Motor neuron (in vitro differentiated cells): Measurements from ENCODE around the gene EIF3F. TPM values are rescaled to one million over a fixed set of nuclear protein-coding genes. Genes with fewer than 3 reads are reported as not detected.

Source experiments
- ATAC-seq, 8 experiments: fragments of 200-7000 bp; cut with Tn5 transposase; replicated peaks in 6 of 8; 2 replicates each; pipeline ENCODE4 v1.8.0; 2021; ENCODE audit warnings: mild to moderate bottlenecking in 8 of 8, moderate library complexity in 8 of 8
- H3K27ac ChIP-seq, 2 donors: fragments of 250-450 bp; sonication (Bioruptor Pico); 2 replicates each; pipeline ENCODE4 v1.9.0; 2021; ENCODE audit warnings: antibody characterized with exemption in 2 of 2, mild to moderate bottlenecking in 2 of 2, moderate library complexity in 1 of 2
- H3K4me1 ChIP-seq, 2 donors: fragments of 250-450 bp; sonication (Bioruptor Pico); replicated peaks in 1 of 2; 2 replicates each; pipeline ENCODE4 v1.6.1; 2021; ENCODE audit warnings: antibody characterized with exemption in 2 of 2, mild to moderate bottlenecking in 2 of 2, moderate library complexity in 1 of 2
- H3K4me3 ChIP-seq, 5 donors: fragments of 250-450 bp; sonication (Bioruptor Pico); 2 replicates each; pipeline ENCODE4 v1.9.0; 2021; ENCODE audit warnings: antibody characterized with exemption in 5 of 5, mild to moderate bottlenecking in 5 of 5, moderate library complexity in 4 of 5
- whole genome bisulfite sequencing, 10 experiments: fragments of 450-650 bp; shearing (Covaris generic); methylation state at CpG; one replicate each; pipeline ENCODE4 v1.0.0; 2022; 5-methylcytosine and 5-hydroxymethylcytosine counted together
- in situ Hi-C, 9 experiments: fragments of 400-800 bp; cut with MboI; loops; one replicate each; pipeline ENCODE4 v1.15.0; 2021; ENCODE audit warnings: low sequenced_read_pairs in 9 of 9, low pct_unique_long_range_greater_than_20kb in 2 of 9; ENCODE audit not compliant: unreplicated experiment in 9 of 9
- total RNA-seq, 8 experiments: library from RNA; unstranded; fragments of 300-600 nt; gene quantifications; 2 replicates each; pipeline versions ENCODE4 v1.2.3 to v1.2.4, GENCODE V29; 2022

The EIF3F gene
- total RNA-seq, 8 experiments from 2014 or later: 212 to 457 (median 285) TPM

DNA sequence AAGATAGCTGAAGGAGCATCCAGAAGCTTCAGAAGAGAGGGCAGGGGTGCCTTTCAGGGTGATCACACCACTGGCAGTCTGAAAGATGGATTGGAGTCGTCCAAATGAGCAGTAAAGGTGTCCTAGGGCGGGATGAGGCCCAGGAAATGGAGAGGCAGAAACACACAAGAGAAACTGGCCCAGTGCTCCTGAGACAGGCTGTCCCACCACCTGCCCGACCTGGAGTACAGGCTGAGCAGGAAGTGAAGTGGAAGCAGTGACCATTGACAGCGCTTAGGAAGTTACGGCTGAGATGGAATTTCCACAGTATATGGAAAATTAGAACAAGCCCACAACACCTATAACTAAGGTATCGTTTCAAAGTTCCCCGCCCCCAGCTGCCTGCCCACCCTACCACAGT, 16.1 kb downstream of the EIF3F start:
- no peaks in the 10 kb centered on the region for H3K4me1 ChIP-seq
- WGBS, 10 experiments: 29 to 90% (median 60%) methylated on average over 1 to 5 of the region's 7 CpGs; no CpG with 5 or more reads in 3 of the 10 experiments
- in situ Hi-C loops: loop anchor here in 4 of 9 experiments (10.0 to 25.0 kb wide), 3 partner anchors 92 to 559 kb away; no protein-coding TSS in a partner anchor
- no peak overlapping the region for H3K4me3 ChIP-seq
- ATAC-seq: no peak
- no peak overlapping the region for H3K27ac ChIP-seq

DNA sequence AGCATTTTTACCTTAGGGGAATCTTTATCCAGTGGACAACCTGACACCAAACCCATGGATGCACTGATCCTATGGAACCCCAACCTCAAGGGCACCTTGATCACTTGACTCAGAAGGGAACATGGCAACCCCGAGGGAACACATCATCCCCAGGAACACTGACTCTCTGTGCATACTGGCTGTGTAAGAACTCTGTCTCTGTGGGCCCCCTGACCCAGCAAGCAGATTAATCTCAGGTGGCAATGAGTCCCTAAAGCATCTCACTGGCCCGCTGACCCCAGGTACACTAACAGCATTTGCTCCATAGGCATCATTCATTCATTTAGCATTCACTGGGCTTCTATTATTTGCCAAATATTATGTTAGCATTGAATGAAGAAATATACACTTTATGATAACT, 16.9 kb downstream of the EIF3F start:
- 90 to 100% (median 96%) methylated on average over 1 to 2 of the region's 2 CpGs; no CpG with 5 or more reads in 4 of the 10 experiments for WGBS, 10 experiments

DNA sequence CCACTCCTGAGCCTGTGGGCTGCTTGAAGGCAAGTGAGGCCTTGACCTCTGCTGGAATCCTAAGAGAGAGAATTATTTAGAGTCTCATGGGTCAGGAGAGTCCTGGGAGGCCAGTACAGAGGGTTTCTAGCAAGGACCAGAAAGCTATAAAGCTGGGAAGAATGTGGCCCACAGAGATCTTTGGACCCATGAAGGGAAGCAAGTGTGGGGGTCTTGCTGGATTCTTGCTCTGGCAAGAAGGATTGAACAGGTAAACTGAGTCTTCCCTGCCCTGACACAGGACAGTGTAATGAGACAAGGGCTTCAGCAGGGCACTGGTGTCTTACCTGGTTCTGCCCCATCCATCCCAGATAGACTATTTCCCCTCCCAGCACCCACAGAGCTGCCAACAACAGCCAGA, 18.4 kb downstream of the EIF3F start:
- Histone ChIP-seq H3K4me3 (no peak overlapping the region), H3K4me1 (no peaks in the 10 kb centered on the region), H3K27ac (no peak overlapping the region)
- in situ Hi-C loops: loop anchor here in 4 of 9 experiments (10.0 to 25.0 kb wide), 3 partner anchors 89 to 557 kb away; no protein-coding TSS in a partner anchor
- ATAC-seq: no peak

More for the DNA sequence above, 16.9 kb downstream of the EIF3F start:
- no peak for ATAC-seq
- Histone ChIP-seq H3K27ac (no peak overlapping the region), H3K4me3 (no peak overlapping the region), H3K4me1 (no peaks in the 10 kb centered on the region)
- in situ Hi-C loops: loop anchor here in 4 of 9 experiments (10.0 to 25.0 kb wide), 3 partner anchors 91 to 558 kb away; no protein-coding TSS in a partner anchor

DNA sequence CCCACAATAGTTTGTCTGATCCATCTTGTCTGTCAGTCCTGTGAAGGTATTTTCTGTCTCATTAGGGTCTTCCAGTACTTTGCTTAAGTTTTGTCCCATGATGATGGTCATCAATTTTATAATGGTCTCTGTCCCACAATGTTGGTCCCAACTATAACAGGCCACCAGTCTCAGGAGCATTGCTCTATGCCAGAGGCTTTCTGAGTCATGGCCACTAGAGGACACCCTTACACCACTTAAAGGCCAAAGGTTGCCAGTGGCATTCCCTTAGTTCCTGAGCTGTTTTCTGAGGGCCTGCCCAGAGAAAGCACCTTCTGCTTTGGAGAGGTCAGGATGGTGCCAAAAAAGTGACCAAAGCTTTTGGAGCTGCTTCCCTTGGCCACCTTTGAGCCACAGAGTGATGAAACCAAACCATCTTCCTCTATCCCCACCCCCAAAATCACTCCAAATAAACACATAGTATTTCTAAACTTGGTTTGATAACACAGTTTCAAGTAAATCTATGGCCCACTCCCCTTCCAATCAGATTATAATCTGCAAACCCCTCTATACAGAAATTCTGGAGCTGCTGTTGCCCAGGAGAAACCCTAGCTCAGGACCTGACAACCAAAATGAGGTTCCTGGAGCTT, 19.3 kb downstream of the EIF3F start:
- H3K4me1 ChIP-seq: no peaks in the 10 kb centered on the region
- no peak overlapping the region for H3K27ac ChIP-seq
- peak; percentile 91 to 99 (median 96) for ATAC-seq
- in situ Hi-C loops: loop anchor here in 4 of 9 experiments (10.0 to 25.0 kb wide), 3 partner anchors 88 to 556 kb away; no protein-coding TSS in a partner anchor
- no peak overlapping the region for H3K4me3 ChIP-seq

DNA sequence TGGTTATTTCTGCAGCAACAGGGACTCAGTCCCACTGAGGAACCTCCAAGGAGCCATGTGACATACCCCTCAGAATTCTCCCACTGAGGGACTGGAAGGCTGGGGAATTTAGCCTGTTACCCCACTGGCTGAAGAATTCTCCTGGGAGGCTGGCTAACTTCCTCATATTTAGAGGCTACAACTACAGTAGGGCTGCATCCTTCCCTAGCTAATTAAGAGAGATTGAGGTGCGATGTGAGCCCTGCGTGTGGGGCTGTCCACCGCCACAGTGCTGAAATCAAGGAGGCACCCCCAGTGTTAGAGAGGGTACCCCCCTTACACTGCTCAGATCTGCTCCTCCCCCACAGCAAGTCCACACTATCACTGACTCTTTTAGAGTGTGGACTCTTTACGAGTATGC, 21.1 kb downstream of the EIF3F start:
- no peak overlapping the region for H3K27ac ChIP-seq
- H3K4me1 ChIP-seq: no peaks in the 10 kb centered on the region
- ATAC-seq: no peak
- H3K4me3 ChIP-seq: no peak overlapping the region
- 0 to 100% (median 60%) methylated on average over 1 to 3 of the region's 4 CpGs; no CpG with 5 or more reads in 4 of the 10 experiments for WGBS, 10 experiments
- in situ Hi-C loops: loop anchor here in 4 of 9 experiments (10.0 to 25.0 kb wide), 3 partner anchors 87 to 554 kb away; no protein-coding TSS in a partner anchor

DNA sequence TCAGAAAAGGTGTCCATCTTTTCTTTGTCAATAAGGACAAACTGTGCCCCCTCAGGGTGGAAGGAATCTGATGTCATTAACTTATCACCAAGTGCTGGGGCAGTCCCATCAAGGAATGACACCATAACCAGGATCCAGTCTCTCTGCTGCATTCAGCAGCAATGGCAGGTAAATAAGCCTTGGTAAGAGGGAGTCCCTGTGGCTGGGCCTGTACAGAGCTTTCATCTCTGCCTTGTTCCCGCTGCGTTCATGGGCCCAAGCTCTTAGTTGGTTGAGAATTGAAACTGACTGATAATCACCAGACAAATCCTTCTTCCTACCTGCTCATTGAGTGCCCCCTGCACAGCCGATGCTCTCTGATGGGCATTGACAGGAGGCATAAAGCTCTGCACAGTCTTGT, 22.7 kb downstream of the EIF3F start:
- no peak overlapping the region for H3K4me3 ChIP-seq
- WGBS, 10 experiments: 80 to 100% (median 100%) methylated on average over 1 to 3 of the region's 3 CpGs; no CpG with 5 or more reads in 4 of the 10 experiments
- no peak overlapping the region for H3K27ac ChIP-seq
- ATAC-seq: no peak
- in situ Hi-C loops: loop anchor here in 4 of 9 experiments (10.0 to 25.0 kb wide), 3 partner anchors 85 to 552 kb away; no protein-coding TSS in a partner anchor
- H3K4me1 ChIP-seq: no peaks in the 10 kb centered on the region

DNA sequence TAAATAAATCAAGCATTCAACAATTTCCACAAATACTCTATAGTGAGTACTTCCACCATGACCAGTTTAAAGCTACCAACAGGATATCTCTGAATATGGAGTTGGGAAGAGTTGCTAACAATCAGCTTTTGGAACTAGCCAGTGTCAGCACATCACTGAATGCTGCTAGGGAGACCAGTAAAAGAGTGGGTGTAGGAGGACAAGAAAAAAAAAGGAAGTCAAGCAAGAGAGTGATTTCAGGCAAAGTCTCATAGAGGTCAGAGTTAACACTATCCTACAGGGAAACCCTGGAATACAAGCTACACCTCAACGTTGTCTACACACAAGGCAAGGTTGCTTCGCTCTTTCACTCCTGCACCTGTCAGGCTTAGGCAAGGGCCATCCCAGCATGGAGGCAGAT, 24.2 kb downstream of the EIF3F start:
- Histone ChIP-seq H3K4me3 (no peak overlapping the region), H3K27ac (no peak overlapping the region), H3K4me1 (peaks cover 6 to 7% of the 10 kb centered on the region in 2 donors)
- in situ Hi-C loops: loop anchor here in 2 of 9 experiments (25.0 kb wide), 2 partner anchors 101 to 551 kb away; no protein-coding TSS in a partner anchor
- WGBS, 10 experiments: 40 to 100% (median 100%) methylated on average over 1 to 2 of the region's 2 CpGs; no CpG with 5 or more reads in 5 of the 10 experiments
- ATAC-seq: no peak

DNA sequence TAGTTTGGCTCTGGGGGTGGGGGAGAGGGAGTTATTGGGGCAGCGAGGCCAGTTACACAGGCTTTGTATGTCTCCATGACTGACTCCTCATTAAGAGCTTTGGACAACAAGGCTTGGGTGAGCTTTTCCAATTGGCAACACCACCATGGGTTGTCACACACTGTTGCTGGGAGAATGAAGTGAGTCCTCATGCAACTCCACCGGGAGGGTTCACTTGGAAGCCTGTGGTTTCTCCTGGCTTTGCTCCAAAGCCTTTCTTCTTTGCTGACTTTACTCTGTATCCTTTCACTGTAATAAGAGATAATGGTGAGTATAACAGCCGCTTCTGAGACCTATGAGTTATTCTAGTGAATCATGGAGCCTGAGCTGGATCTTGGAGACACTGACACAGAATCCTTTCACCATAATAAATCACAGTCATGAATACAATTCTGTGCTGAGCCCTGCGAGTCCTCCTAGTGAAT, 24.9 kb downstream of the EIF3F start:
- in situ Hi-C loops: loop anchor here in 2 of 9 experiments (25.0 kb wide), 2 partner anchors 100 to 550 kb away; no protein-coding TSS in a partner anchor
- no peak overlapping the region for H3K4me3 ChIP-seq
- peaks cover 13% of the 10 kb centered on the region in 2 donors for H3K4me1 ChIP-seq
- no peak overlapping the region for H3K27ac ChIP-seq
- ATAC-seq: peak in 7 of 8 experiments; percentile 34 to 94 (median 52)
- WGBS, 10 experiments: 5 to 88% (median 51%) methylated on average over 1 to 4 of the region's 4 CpGs; no CpG with 5 or more reads in 4 of the 10 experiments

DNA sequence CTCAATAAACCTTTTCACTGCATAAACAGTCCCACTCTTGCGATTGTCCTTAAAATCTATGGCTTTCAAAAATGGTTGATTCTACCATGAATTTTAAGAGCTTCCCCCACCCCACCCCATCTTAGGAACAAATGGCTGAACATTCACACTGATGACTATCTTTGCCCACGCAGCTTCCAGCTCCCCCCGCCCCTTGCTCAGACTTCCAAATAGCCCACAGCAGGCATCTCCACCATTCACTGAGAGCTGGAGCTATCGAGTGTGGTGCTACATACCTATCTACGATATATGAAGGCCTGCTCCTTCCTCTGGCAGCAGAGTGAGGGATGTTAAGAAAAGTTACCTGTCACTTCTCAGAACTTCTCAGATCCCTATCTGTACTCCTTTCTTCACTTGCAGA, 26.7 kb downstream of the EIF3F start:
- Histone ChIP-seq H3K27ac (no peak overlapping the region), H3K4me3 (no peak overlapping the region), H3K4me1 (peaks cover 14 to 21% of the 10 kb centered on the region in 2 donors)
- 60 to 85% (median 80%) methylated on average over 1 to 4 of the region's 5 CpGs; no CpG with 5 or more reads in 5 of the 10 experiments for WGBS, 10 experiments
- ATAC-seq: no peak
- in situ Hi-C loops: loop anchor here in 2 of 9 experiments (25.0 kb wide), 2 partner anchors 98 to 548 kb away; no protein-coding TSS in a partner anchor

DNA sequence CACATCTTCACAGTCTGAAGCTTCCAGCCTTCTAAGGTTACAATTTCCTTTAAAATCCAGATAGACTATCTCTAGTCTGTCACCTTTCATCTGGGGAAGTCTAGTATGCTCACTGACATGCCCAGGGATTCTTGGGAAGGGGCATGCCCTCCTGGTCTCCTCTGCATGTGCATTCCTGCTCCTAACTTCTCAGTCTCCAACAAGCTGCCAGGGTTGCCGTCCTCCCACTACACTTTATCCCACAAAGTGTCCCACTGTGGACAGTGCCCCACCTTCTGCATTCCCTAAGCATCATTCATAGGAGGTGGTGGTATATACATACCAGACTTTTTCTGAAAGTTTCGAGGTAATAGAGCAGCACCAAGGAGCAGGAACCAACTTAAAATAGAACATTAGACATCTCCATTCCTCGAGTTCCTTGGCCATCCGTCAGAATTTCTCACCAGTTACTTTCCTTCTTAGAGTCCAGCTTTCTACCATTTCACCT, 28.7 kb downstream of the EIF3F start:
- in situ Hi-C loops: loop anchor here in 2 of 9 experiments (25.0 kb wide), 2 partner anchors 97 to 547 kb away; no protein-coding TSS in a partner anchor
- Histone ChIP-seq H3K27ac (peak overlapping the region in 1 of 2 donors; percentile 39), H3K4me3 (no peak overlapping the region)

DNA sequence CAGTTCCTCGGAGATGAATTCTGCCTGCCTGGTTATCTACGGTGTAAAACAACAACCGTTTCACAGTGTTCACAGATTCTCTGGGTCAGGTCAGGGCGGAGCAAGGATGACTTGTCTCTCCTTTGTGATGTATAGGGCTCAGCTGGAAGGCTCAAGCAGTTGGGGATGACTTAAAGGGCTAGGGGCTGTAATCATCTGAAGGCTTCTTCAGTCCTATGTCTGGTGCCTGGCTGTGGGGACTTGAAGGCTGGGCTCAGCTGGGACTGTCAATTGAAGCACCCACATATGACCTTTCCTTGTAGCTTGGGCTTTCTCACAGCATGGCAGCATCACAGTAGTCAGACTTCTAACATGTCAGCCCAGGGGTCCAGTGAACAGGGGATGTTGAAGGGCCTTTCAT, 29.3 kb downstream of the EIF3F start:
- H3K4me3 ChIP-seq: no peak overlapping the region
- peak overlapping the region; percentile 11 to 39 for H3K27ac ChIP-seq
- peaks cover 22 to 23% of the 10 kb centered on the region in 2 donors for H3K4me1 ChIP-seq
- WGBS, 10 experiments: 0 to 64% (median 13%) methylated on average over 1 to 4 of the region's 4 CpGs; no CpG with 5 or more reads in 1 of the 10 experiments
- in situ Hi-C loops: loop anchor here in 2 of 9 experiments (25.0 kb wide), 2 partner anchors 96 to 546 kb away; no protein-coding TSS in a partner anchor
- ATAC-seq: peak in 3 of 8 experiments; percentile 4 to 17 (median 6)

More for the DNA sequence above, 28.7 kb downstream of the EIF3F start:
- ATAC-seq: no peak
- 0 to 79% (median 51%) methylated on average over 2 to 4 of the region's 4 CpGs; no CpG with 5 or more reads in 4 of the 10 experiments for WGBS, 10 experiments
- peaks cover 22 to 23% of the 10 kb centered on the region in 2 donors for H3K4me1 ChIP-seq

DNA sequence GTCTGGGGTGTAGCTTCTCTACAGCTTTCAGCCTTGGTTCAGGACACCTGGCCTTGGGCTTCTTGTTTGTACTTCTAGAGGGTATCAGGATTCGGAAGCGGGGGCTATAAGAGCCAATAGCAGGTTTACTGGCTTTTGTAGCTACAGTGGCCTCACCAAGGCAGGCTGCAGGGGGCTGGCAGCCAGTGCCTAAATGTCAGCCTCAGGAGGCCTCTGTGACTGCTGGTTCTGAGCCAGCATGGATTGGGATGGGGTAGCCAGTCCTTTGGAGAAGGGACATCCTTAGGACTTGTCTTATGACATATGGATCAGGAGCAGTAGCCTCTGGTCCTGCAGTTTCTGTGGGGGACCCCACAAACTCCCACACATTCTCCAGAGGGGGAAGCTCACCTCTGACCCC, 29.9 kb downstream of the EIF3F start:
- H3K27ac ChIP-seq: no peak overlapping the region
- WGBS, 10 experiments: 100% methylated on average over 2 of the region's 2 CpGs; no CpG with 5 or more reads in 9 of the 10 experiments
- in situ Hi-C loops: loop anchor here in 2 of 9 experiments (25.0 kb wide), 2 partner anchors 95 to 545 kb away; no protein-coding TSS in a partner anchor
- ATAC-seq: no peak
- H3K4me1 ChIP-seq: peaks cover 22 to 23% of the 10 kb centered on the region in 2 donors
- H3K4me3 ChIP-seq: no peak overlapping the region
